Measurements from ENCODE around the gene SLC10A3.
A peak's percentile ranks its signal among the peaks of the same experiment; 100 is the strongest.

The SLC10A3 gene

GRCh38 chrX:154463611-154464220, 26.7 kb downstream of the SLC10A3 start:
- DNase-seq, result no peak

- peak in 4 of 14 donors; percentile 4 to 19 (median 14) for DNase-seq
These were observed 28.0 kb downstream of the SLC10A3 start for GRCh38 chrX:154462396-154462795.

DNA sequence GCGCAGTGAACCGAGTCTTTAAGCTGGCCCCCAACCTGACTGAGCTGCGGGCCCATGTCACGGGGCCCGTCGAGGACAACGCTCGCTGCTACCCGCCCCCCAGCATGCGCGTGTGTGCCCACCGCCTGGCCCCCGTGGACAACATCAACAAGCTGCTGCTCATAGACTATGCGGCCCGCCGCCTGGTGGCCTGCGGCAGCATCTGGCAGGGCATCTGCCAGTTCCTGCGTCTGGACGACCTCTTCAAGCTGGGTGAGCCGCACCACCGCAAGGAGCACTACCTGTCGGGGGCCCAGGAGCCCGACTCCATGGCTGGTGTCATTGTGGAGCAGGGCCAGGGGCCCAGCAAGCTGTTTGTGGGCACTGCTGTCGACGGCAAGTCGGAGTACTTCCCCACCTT, 30.1 kb downstream of the SLC10A3 start:
- DNase-seq, result no peak

GRCh38 chrX:154459832-154460231, 30.6 kb downstream of the SLC10A3 start:
- DNase-seq, result no peak

GRCh38 chrX:154458954-154459778, 31.3 kb downstream of the SLC10A3 start:
- peak in 6 of 14 donors; percentile 9 to 30 (median 16) for DNase-seq

GRCh38 chrX:154458116-154458953, 32.1 kb downstream of the SLC10A3 start, which contains the start of gene PLXNA3:
PLXNA3 (plus strand) TSS chrX:154458281; CDS start chrX:154460184, 1,903 bp downstream.
- DNase-seq, result peak in 5 of 14 donors; percentile 12 to 73 (median 46)

DNA sequence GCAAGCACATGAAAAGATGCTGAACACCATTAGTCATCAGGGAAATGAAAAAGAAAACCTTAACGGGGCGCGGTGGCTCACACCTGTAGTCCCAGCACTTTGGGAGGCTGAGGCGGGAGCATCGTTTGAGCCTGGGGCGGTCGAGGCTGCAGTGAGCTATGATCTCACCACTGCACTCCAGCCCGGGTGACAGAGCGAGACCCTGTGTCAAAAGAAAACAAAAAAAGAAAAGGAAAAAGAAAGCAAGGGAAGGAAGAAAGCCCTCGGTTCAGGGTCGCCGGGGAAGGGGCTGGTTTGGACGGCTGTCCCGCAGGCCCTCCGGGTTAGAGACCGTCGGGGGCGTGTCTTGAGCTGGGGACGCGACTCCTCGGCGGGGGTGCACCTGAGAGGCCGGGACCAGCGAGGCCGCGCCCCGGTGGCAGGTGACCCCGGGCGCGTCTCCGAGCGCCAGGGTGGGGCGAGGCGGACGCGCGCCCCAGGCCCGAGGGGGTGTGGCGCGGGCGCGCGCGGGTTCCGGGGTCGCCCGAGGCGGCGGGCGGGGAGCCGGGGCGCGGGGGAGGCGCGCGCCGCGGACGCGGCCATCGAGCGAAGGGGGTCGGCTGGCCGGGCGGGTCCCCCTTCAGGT, 32.8 kb downstream of the SLC10A3 start:
- DNase-seq, result peak in 4 of 14 donors; percentile 20 to 73 (median 54)

DNA sequence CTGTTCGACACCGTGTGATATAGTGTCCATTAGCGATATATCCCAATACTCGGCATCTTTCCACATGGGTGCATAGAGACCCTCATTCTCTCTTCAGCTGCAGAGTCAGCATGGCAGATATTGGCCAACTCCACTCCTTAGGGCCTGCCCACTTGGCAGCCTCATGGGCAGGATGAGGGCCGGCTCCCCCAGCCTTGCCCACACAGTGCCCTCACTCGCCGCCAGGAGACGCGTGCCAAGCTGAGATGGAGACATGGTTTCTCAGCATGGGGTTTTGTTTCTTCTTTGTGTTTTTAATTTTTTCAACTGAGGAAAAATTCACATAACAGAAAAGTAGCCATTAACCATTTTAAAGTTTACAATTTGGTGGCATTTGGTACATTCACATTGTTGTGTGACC, 37.6 kb downstream of the SLC10A3 start:
- peak in 3 of 14 donors; percentile 3 to 16 (median 4) for DNase-seq

GRCh38 chrX:154450312-154450711, 40.1 kb downstream of the SLC10A3 start:
- DNase-seq, result peak in 3 of 14 donors; percentile 7 to 14 (median 7)

DNA sequence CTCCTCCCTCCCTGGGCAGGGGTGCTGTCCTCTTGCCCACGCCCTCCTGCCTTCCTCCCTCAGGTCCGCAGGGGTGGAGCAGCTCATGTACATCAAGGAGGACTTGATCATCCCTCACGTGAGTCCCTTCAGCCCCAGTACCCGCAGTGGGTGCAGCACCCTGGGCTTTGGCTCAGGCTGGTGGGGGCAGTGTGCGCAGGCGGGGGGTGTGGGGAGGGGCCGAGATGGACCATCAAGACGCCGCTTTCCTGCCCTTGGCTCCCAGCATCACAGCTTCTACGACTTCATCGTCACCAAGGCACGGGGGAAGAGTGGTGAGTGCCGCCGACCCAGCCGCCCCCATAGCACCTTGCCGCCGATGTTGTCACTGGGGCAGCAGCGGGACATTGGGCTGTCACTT, 40.8 kb downstream of the SLC10A3 start:
- no peak for DNase-seq

DNA sequence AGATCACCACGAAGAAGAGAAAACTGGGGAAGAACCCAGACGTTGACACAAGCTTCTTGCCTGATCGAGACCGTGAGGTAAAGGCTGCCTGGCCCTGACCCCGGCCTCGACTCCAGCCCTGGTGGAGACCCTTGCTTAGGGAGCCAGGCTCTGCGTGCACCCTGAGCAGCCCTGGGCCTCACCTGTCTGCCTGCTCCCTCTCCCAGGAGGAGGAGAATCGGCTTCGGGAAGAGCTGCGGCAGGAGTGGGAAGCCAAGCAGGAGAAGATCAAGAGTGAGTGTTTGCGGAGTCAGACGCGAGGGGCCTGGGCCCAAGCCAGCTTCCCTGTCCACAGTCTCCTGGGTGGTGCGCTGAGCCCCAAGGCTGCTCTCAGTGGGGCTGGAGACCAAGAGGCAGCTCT, 41.9 kb downstream of the SLC10A3 start:
- DNase-seq, result no peak

DNA sequence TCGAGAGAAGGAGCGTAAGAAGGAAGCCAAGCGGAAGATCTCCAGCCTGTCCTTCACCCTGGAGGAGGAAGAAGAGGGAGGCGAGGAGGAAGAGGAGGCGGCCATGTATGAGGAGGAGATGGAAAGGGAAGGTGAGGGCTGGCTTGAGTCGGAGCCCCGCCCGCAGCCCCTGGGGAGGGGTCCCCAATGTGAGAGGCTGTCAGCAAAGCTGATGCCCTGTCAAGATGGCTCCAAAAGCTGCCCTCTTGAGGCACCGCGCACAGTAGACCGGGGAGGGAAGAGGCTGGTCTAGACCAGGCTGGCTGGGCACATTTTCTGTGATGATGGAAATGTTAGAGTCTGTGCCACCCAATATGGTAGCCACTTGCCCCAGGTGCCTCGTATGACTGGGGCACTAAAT, 44.0 kb downstream of the SLC10A3 start:
- DNase-seq, result no peak

DNA sequence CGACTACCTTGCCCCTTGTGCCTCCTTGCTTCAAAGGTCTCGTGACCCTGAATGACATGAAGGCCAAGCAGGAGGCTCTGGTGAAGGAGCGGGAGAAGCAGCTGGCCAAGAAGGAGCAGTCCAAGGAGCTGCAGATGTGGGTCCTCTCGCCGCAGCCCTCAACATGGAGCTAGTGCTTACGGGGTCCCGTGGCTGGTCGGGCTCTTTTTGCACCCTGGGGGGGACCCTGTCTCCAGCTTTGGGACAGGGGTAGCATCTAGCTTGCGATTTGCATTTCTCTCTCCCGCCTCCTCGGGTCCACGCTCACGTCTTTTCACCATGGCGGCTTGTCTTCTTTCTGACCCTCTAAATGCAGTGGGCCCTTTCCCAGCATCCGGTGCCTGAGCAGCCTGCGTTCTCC, 44.7 kb downstream of the SLC10A3 start:
- DNase-seq, result no peak

DNA sequence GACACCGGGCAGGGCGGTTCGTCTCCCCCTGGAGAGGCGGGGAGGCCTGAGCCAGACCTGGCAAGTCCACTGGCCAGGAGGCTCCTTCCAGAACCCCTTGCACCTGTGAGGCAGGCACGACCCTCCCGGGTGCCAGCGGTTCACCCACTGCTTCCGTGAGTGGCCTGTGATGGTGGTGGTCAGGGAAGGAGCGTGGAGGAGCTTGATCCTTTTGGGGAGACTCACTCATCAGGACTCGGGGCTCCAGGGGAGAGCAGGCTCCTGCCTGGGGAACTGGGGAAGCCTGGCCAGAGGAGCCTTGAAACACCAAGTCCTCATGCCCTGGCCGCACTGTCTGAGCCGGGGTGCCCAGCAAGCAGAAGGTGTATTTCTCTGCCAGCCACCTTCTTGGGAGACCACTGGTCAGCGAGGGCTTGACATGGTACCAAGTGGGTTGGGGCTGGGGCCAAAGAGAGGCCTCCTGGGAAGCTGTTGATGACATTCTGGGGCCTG, 45.6 kb downstream of the SLC10A3 start:
- DNase-seq, result no peak

GRCh38 chrX:154443992-154444754, 46.3 kb downstream of the SLC10A3 start, which contains the start of gene FAM50A:
FAM50A (plus strand) TSS chrX:154444141; CDS start chrX:154444236, 95 bp downstream.
- DNase-seq, result peak in 11 of 14 donors; percentile 23 to 77 (median 57)

DNA sequence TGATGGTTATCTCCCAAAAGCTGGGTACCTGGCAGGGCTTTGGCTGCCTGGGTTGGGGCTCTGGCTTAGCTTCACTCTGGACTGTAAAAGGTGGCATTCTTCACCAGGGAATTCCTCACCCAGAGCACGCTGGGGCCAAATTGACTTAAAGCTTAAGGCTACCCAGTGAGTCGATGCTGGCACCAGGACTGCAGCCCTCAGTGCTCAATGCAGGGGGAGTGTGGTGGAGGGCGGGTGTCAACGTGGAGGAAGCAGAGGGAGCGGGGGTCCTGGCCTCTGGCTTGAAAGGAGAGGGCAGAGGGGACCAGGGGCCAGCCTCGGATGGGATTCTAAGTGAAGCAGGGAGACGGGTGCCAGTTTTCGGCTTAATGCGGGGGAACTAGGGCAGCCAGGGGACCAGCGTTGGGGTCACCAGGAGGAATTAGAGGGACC, 46.9 kb downstream of the SLC10A3 start:
- DNase-seq, result no peak

DNA sequence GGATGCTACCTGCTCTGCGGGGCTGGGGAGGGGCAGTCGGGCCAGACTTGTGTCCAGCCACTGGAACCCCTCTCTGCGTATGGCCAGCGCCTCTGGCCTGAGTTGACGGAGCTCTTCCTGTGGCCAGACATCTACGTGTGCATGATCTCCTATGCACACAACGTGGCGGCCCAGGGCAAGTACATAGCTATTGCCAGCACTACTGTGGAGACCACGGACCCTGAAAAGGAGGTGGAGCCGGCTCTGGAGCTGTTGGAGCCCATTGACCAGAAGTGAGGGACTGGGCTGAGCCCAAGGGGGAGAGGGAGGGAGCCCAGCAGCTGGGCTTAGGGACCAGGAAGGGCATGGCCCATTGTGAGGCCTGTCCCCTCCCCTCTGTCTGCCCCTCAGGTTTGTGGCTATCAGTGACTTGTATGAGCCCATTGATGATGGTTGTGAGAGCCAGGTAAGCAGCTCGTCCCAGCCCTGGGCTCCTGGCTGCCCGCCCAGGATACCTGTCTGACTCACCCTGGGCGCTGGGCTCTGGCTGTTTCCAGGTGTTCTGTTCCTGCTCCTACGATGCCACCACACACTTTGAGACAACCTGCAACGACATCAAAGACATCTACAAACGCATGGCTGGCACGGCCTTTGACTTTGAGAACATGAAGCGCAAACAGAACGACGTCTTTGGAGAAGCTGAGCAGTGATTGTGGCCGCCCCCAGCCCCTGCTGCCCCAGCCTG, 48.3 kb downstream of the SLC10A3 start:
- DNase-seq, result no peak

- DNase-seq, result no peak
These were observed 48.9 kb downstream of the SLC10A3 start for GRCh38 chrX:154441564-154441963.

DNA sequence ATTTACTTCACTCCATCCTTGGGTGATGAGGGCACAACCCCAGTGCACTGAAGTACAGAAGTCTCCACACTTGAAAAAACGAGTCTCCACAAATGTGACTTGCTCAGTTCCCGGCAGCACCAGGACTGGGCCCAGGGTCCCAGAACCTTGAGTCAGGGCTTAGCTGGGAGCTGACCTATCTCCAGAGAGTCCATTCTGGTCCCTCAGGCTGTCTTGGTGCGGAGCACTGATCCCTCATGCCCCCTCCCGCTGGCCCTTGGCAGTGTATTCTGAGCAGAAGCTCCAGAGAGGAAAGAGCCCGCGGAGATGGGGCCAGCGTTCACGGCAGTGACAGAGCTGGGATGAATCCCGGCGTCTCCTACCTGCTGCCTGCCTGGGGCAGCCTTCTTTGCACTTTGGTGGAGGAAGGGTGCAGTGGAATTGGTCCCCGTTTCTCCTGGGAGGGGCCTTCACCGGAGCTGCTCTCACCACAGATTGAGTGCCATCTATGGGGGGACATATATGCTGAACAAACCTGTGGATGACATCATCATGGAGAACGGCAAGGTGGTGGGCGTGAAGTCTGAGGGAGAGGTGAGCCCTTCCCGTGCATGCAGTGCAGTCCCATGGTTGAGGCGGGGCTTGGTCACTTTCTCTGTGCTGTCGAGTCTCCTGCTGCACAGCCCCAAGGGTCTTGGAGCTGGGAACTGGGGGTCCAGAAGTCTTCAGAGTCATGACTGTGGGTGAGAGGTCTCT, 49.6 kb downstream of the SLC10A3 start:
- peak in 1 of 14 donors; percentile 25 for DNase-seq

DNA sequence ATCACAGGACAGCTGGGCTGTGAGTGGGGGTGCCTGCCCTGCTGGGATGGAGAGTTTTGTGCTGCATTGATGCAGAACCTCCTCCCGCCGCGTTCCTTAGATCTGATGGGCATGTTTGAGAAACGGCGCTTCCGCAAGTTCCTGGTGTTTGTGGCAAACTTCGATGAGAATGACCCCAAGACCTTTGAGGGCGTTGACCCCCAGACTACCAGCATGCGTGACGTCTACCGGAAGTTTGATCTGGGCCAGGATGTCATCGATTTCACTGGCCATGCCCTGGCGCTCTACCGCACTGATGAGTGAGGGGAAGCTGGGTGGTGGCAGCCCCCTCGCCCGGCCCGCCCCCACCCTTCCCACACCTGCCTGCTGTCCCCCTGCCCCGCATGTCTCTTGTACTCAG, 50.6 kb downstream of the SLC10A3 start:
- no peak for DNase-seq

Measured in C1 segment of cervical spinal cord (tissue), 14 donors.